ENCODE data around the gene ENDOD1.

ENDOD1 gene

DNA sequence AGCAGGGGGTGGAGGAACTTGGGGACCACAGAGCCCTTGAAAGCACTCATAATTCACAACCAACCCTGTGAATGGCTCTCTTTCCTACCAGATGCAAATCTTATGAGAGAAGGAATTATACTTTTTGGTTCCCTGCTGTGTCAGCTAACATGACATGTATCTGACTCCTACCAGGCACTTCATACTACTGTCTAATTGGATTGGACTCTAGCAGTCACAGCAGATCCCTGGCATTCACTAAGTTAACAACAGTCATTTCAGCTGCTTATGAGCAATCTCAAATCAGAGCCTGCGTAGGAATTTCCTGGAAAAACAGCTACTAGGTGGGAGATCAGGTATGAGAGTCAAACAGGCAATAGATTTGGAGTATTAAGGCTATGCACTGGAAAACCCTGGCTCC is 11.1 kb upstream of the ENDOD1 start:
- no peak for DNase-seq

DNA sequence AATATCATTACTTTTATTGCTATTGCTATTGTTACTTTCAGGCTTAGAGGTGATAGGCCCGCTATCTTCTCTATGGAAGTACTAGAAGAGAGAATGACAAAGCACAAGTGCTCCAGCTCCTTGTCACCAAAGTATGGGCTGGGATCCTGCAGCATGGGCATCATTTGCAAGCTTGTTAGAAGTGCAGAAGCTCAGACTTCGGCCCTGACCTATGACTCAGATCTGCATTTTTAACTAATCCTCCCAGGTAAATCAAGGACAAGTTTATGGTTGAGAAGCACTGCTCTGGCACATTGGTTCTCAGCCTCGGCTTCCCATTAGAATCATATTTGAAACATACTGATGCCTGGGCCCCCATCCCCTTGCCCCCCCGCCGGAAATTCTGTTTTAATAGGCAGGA is 8.6 kb upstream of the ENDOD1 start:
- DNase-seq = no peak

DNA sequence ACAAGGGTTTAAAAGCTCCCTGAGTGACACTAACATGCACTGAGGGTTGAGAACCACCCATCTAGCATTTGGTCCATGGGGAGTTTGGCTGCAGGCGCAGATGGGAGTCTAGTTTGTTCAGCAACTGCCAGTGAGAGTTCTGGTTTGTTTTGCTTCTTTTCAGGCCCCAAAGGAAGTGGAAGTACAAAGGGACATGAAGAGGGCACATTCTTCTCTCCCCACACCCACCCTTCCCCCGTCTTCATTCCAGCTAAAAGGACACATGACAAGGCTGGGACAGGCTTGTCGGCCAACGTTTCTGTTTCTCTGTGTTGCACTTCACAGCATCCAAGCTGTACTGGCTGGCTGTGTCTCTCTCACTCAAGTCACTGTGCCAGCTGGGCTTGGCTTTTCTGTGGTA is 8.2 kb upstream of the ENDOD1 start:
- DNase-seq = no peak

DNA sequence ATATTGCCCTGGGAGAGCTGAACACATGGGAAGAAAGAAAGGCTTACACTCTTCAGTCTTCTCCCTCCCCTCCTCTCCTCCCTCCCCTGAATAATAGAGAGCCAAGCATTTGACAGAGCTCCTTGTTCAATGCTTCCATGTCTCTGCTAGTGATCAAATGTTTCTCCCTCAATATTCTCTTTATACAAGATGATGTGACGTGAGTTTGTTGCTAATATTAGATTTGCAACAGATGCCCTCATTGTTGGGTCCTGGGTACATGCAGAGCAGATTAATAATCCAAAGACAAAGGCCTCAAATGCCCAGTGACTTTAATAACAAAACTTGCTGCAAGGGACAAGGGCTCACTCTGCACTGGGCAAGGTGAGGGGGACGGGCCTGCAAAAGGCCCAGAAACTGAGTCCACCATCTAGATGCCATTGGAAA is 7.1 kb upstream of the ENDOD1 start:
- no peak for DNase-seq

DNA sequence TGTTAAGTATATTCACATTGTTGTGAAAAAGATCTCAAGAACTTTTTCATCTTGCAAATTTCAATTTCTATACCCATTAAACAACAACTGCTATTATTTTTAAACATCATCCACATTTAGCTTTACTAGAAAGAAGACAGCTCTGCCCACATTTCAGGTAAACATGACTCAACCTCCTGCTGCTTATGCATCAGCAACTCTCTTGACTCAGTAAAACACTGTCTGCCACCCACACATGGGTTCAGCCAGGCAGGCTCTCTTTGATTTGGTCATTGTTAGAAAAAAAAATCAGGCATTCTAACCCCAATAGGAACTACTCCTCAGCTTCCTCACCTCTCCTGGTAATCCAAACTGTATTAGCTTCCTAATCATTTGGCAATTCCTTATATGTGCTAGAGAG is 5.1 kb upstream of the ENDOD1 start:
- peak; percentile 46 for DNase-seq

DNA sequence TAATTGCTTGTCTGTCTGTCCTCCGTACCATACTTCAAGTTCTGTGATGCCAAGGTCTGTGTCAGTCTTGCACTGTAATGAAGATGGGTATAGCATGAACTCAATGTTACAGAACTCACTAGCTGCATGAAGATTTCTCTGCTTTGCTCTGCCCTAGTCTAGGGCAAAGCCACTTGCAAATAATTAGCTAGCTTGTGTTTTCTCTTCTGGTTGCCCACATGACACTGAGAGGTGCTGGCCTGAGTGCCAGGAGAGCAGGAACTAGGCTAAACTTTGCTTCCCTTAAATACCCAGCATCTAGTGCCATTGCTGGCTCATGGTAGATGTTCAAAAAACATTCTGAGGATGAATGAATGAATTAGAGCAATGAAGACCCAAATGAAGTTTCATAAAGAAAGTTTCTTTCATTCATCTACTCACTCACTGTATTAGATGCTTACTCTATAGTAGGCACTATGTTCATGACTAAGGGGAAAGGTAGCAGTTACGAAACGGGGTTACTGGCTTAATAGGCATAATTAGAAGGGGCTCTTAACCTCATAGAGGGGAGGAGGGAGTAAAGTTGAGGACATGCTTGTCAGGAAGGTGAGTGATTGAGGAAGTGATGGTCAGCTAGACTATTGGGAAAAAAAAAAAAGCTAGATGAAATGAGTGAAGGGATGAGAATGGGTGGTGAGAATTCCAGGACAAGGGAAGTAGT is 4.4 kb upstream of the ENDOD1 start:
- no peak for DNase-seq

DNA sequence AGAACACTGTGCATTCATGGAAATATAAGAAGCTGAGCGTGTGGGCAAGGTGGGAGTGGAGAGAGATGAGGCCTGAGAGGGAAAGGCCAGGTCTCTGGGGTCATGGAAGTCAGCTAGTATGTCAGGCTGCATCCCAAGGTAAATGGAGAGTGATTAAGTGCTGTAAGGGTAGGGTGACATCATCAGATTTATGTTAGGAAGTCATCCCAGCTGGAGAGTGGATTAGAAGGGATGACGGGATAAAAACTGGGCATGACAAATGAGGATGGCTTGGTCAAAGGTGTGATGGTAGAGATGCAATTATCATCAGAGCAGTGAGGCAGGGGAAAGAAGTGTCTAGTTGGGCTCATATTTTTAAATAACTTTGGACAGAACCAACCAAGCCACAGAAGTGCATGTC is 3.5 kb upstream of the ENDOD1 start:
- DNase-seq = no peak

DNA sequence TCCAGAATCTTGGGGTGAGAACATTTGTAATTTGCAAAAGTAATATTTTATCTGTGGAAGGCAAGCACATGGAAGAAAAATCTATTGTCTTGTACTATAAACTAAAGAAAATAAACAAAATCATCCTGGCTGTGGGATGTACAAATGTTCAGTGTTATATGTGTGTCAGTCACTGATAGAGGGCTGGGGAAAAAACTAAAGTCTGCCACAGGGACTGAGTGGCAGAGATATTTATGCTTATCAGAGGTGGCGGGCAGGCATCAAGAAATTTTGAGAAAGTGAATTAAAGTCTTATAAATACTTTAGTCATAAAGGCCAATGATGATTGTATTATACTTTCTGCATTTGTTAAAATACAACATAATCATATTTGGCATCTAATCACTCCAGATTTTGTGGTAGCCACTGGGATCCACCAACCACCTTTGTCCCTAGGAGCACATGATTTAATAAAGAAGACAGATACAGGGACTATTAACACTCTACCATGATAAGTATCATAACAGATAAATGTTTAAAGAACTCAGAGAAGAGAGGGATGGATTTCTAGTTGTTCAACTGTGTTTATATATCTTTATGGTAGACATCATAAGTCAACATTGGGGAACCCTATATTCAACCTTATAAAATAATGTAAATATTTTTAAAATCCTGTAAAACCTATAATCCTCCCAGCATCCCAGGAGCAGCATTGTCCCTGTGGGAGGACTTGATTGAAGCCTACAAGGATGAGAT is 2.6 kb upstream of the ENDOD1 start:
- no peak for DNase-seq

DNA sequence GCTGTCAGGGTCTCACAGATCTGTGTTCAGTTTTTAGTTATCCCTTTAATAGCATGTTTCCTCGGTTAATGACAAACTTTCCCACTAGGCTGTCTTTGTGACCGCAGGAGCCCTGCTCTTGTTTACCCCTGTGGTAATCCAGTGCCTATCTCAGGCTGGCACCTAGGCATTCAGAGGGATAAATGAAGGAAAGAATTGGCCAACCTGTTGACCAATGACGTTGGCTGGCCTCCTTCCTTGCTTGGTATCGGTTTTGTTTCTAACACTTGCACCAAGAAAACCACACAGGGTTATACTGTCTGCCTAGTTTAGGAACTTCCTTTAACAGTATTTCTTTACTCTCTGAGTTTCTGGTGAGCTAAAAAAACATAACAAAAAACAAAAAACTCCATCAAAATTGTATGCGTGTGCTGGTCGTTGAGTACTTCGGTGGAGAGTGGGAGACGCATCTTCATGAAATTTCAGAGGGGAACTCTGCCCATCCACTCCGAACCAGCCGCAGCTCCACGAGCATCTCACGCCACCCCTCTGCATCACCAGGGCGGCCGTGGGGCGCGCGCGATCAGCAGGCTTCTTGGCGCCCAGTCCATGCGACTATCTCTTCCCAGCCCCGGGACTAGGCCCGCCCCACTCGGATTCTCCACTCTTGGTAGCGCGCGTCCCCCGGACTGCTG is 563 bp upstream of the ENDOD1 start:
- no peak for DNase-seq

DNA sequence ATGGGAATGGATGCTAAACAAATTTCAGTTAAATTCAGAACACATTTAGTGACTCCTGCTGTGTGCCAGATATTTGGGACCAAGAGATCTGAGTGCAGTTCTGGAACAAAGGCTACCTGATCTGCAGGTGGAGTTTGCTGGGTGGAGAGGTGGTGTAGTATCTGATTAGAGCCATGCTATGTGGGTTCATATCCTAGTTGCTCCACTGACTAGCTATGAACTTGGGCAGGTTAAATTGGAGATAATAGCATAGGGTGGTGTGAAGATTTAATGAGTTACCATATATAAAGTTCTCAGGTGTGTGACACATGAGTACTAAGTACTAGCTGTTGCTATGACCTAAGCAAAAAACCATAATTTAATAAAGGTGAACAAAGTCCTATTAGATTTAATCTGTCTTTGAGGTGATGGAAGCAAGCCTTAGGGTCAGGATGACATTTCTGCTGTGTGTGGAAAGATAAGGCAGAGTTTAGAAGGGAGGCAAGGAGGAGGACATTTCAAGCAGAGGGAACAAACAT is 2.1 kb downstream of the ENDOD1 start:
- no peak for DNase-seq

DNA sequence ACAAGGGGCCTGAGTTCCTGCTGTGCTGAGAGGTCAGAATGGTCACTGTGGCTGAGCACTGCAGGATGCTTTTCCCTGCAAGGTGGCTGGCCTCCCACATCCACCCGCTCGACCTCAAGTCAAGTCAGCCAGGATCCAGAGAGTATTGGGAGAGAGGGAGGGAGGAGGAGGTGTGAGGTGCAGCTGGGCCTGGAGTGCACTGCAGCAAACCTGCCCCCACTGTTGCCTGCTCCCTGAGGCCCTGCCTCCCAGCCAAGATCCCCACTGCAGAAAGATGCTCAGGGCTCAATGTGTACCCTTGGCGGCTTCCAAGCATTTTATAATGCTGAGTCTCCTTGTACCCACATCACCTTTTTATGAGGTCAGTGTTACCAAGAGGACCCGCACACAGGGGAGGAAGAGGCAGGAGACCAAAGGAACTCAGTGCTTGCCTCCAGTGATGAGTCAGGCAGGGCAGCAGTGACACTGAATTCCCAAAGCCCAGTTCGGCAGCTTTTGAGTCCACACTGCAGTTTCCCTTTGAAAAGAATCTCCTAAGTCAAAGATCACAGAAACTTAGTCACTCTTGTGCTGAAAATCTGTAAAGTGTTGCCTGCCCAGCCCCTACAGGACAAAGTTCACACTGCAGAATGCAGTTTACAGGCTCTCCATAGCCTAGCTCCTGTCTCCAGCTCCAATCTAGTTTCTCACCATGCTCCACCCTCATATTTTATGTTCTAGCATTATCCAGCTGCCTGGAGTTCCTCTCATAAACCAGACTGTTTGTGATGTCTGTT is 3.1 kb downstream of the ENDOD1 start:
- peak; percentile 46 for DNase-seq

DNA sequence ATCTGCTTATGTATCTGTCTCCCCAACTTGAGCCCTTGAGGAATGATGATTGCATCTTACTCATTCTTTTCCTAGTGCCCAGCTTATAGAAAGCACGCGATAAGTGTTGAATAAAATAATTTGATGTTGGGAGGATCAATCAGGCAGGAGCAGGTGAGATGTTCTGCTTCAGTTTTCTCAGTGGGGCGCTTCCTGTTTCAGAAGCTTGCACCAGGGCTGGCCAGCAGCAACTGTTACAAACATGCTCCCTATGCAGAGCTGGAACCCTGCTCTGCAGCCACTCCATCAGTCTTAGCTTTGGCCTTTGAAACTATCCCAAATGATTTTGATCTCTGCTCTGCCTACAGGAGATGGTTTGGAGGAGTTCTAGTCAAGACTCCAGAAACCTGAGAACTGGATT is 3.9 kb downstream of the ENDOD1 start:
- no peak for DNase-seq

DNA sequence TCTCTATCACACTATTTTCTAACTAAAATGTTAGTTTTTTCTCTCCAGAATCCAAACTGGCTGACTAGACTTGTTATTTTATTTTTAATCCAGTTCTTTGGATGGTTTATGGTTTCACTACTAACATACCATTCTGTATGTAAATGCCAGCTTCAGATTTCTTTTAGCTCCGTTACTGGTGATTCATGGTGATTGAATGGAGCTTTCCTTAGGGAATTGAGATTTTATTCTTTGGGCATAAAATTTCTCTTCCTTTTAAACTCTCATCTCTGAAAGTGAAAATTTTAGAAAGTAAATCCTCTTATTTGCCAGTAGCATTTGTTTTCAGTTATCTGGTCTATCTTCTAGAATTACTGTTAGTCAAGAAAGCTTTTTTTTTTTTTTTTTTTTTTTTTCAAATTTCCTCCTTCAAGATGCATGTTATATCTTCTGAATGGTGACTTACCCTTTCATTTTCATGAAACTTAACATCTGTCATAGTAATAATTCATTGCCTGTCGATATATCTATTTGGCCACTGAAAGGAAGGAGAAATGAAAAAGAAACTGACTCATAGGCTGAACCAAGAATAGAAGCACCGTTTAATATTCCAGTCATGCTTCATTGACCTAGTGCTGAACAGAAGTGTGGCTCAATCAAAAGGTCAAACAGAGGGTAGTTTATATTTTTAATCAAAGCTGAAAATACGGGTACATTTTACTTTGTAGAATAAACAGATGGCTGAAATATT is 6.4 kb downstream of the ENDOD1 start:
- DNase-seq = no peak

DNA sequence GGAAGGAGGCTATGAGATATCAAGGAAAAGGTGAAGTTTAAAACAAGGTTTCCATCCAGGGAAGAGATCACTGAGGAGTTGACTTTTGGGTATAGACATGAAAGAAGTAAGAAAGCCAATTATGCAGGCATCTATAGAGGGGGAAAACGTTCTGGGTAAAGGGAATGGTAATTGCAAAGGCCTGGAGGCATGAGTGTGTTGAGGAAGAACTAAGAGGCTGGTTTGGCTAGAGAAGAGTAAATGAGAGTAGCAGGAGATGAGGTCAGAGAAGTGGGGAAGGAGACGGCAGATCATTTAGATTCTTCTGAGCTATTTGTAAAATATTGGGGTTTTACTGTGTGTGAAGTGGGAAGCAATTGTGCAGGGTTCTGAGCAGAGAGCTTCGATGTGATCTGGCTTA is 7.6 kb downstream of the ENDOD1 start:
- DNase-seq = no peak

DNA sequence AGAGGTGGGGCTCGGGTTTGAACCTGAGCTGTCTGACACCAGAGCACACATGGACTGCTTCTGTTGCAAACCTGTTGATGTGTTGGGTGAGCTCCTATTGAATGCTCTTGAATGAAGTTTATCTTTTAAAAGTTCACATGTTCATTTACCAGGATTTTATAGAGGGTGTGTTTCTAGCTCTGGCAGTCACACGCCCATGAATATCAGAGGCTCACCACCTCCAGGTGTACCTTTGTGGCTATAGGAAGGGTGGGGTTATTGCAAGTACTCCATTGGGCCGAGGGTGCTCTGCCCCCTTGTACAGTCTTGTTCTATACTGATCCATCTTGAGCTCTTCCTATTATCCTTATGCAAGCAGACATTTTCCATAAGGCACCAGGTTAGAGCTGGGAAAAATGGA is 9.2 kb downstream of the ENDOD1 start:
- no peak for DNase-seq

DNA sequence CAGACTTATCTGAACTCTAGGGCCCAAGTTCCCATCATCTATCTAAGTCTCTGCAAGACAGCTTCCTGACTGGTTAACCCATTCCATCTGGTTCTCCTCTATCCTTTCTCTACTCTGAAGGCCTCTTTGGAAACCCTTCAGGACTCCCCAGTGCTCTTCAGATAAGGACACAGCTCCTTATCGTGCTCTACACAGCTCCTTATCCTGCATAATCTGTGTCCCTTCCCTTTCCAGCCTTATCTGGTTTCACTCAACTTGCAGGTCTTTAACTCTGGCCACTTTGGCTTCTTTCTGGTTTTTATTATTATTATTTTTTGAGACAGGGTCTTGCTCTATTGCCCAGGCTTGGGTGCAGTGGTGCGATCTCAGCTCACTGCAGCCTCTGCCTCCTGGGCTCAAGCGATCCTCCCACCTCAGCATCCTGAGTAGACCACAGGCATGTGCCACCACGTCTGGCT is 10.6 kb downstream of the ENDOD1 start:
- no peak for DNase-seq

DNA sequence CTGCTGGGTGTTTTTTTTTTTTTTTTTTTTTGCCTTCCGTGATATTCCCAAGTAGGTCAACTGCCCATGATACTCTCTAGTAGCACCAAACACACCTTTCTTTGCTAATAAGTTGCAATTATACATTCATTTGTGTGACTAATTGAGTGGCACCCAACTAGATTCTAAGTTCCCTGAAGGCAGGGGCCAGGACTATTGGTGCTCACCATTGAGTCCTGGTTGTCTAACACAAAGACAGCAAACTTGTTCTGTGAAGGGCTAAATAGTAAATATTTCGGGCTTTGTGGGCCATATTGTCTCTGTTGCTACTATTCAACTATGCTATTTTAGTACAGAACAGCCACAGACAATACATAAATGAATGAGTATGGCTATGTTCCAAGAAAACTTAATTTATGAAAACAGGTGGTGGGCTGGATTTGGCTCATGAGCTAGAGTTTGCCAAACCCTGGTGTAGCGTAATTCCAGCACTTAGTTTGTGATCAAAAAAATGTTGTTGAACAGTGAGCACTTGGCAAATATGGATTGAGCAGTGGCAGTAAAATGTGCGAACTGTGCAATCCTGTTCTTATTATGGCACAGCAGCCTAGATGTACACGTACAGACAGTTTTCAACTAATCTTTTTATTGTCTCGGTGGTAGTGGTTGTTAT is 11.3 kb downstream of the ENDOD1 start:
- DNase-seq = no peak

DNA sequence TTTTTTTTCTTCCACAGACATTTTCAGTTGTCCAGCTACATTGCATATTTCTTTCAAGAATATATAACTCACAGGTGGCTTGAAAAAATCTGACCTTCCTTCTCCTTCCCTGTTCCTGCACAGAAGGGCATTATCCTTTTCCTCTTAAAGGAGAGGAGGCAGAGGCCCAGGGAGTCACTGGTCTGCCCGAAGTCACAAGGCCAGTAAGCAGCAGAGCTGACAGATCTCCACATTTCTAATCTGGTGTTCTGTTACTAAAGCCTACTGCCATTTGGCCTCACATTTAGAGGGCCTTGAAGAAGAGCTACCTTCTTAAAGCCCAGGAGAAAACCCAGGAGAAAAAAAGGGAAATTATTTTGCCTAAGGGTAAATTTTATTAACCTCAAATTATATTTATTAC is 12.3 kb downstream of the ENDOD1 start:
- no peak for DNase-seq

DNA sequence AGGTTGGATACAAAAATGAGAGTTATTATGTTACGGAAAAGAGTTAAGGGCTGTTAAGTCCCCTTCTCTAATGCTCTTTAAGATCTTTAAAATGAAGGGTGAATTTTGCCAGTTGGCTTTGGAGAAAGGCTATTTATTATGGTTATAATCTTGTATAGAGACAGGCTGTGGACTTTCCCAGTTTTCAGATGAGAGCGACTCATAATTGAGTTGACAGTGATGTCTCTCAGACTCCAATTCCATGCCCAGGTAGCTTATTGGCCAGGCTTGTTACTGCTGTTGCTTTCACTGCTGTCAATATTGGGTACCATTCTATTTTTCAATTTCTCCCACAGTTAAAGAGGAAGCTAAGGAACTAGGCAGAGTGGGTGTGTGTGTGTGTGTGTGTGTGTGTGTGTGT is 13.1 kb downstream of the ENDOD1 start:
- DNase-seq = no peak

DNA sequence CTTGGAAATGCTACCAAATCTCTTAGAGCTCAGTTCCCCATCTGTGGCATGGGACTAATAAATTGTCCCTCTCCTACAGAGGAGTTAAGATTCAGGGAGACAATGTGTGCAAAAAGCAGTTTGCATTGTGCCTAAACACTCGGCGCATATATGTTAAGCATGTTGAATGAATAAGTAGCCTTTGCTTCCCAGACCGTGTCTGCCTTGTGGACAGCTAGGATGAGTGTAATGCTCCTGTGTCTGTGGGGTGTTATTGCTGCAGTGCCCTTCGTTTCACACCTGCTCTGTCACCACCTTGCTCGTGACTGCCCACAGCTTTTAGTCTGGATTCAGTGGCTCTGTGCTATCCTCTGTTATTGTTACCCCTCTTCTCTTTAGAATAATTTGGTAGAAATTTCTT is 14.1 kb downstream of the ENDOD1 start:
- no peak for DNase-seq

DNA sequence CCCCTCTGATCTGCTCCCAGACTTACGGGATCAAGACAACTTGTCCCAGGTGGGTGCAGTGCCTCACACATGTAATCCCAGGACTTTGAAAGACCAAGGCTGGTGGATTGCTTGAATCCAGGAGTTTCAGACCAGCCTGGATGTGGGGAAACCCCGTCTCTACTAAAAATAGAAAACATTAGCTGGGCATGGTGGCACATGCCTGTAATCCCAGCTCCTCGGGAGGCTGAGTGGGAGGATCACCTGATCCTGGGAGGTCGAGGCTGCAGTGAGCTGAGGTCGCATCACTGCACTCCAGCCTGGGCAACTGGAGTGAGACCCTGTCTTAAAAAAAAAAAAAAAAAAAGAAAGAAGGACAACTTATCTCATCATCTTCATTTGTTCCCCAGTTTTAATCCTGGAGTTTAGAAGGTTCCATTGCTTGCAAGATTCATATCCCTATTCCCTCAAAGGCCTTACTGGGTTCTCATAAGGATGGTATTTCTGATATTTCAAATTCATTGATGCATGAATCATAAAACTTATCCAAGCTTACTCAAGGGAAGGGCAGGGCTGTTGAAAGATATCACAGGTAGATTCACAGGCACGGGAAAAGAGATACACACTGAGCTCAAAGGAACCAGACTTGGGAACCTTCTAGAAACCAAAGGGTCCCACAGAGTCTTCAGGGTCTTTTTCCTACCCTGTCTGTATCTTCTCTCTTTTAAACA is 14.6 kb downstream of the ENDOD1 start:
- no peak for DNase-seq
